Stimulated activated CD8-positive, alpha-beta memory T cell treated with anti-CD3 and anti-CD28 coated beads, Interleukin-4, amount 100 ng/mL, for 1 hour (primary cell): ENCODE data around the gene KANK4.
"Not testable (repeated sequence)": the region's sequence is repeated elsewhere in the genome, so short reads cannot be mapped to it uniquely, and the experiment has no call there.

Experiments
- DNase-seq, 2 donors: peaks; one replicate each; pipeline ENCODE4 v3.0.0-alpha.2; 2020; ENCODE audit warnings: low read depth in 2 of 2, low spot score in 1 of 2

KANK4 gene

GRCh38 chr1:62240651-62241370, 78.4 kb downstream of the KANK4 start:
- no peak for DNase-seq

- not testable (repeated sequence) for DNase-seq
Observed at GRCh38 chr1:62239652-62240403, 79.4 kb downstream of the KANK4 start.

GRCh38 chr1:62238507-62238906, 80.7 kb downstream of the KANK4 start:
- DNase-seq = no peak

- no peak for DNase-seq
Observed at GRCh38 chr1:62237950-62238374, 81.3 kb downstream of the KANK4 start.

- DNase-seq = no peak
Observed at GRCh38 chr1:62237361-62237760, 81.9 kb downstream of the KANK4 start.

- no peak for DNase-seq
Observed at GRCh38 chr1:62235576-62235975, 83.7 kb downstream of the KANK4 start.

GRCh38 chr1:62234688-62235087, 84.5 kb downstream of the KANK4 start:
- DNase-seq = no peak

GRCh38 chr1:62233926-62234450, 85.2 kb downstream of the KANK4 start:
- DNase-seq = no peak

GRCh38 chr1:62232871-62233278, 86.4 kb downstream of the KANK4 start:
- DNase-seq = no peak

GRCh38 chr1:62230718-62231117, 88.5 kb downstream of the KANK4 start:
- no peak for DNase-seq

GRCh38 chr1:62229932-62230331, 89.3 kb downstream of the KANK4 start:
- DNase-seq = no peak

GRCh38 chr1:62229468-62229867, 89.8 kb downstream of the KANK4 start:
- DNase-seq = no peak

GRCh38 chr1:62228883-62229187, 90.4 kb downstream of the KANK4 start:
- DNase-seq = no peak

GRCh38 chr1:62228136-62228882, 90.9 kb downstream of the KANK4 start:
- DNase-seq = no peak

- DNase-seq = no peak
Observed at GRCh38 chr1:62227496-62227895, 91.7 kb downstream of the KANK4 start.

- no peak for DNase-seq
Observed at GRCh38 chr1:62224182-62224581, 95.1 kb downstream of the KANK4 start.

- no peak for DNase-seq
Observed at GRCh38 chr1:62222321-62222720, 96.9 kb downstream of the KANK4 start.

GRCh38 chr1:62221171-62221570, 98.1 kb downstream of the KANK4 start:
- no peak for DNase-seq

GRCh38 chr1:62220456-62220855, 98.8 kb downstream of the KANK4 start:
- DNase-seq = not testable (repeated sequence)

GRCh38 chr1:62218604-62219003, 100.6 kb downstream of the KANK4 start:
- DNase-seq = no peak

GRCh38 chr1:62213075-62213914, 105.9 kb downstream of the KANK4 start:
- DNase-seq = no peak
